Natural killer cell (primary cell): ENCODE data around the gene QSER1. TPM values are rescaled to one million over a fixed set of nuclear protein-coding genes. Genes with fewer than 3 reads are reported as not detected.
"Not testable (repeated sequence)": the region's sequence is repeated elsewhere in the genome, so short reads cannot be mapped to it uniquely, and the experiment has no call there.

ENCODE experiments used
- ATAC-seq, 3 donors: fragments of 150-1000 bp in 2 of 3; fragments of 200-7000 bp in 1 of 3; cut with Tn5 transposase; 1 replicate in 1 of 3; 2 replicates in 2 of 3; pipeline ENCODE4 v1.10.0; 2021; ENCODE audit warnings: mild to moderate bottlenecking in 2 of 3, moderate library complexity in 2 of 3
- DNase-seq, 2 donors: peaks; one replicate each; pipeline versions ENCODE4 v3.0.0 to v3.0.0-alpha.2; 2013 to 2021; ENCODE audit warnings: mixed read lengths in 1 of 2
- H3K27ac ChIP-seq: one replicate; pipeline ENCODE4 v1.5.1; 2013; ENCODE audit warnings: mild to moderate bottlenecking, low read length
- H3K27me3 ChIP-seq: one replicate; pipeline ENCODE4 v1.6.1; 2013; ENCODE audit warnings: low read length; ENCODE audit not compliant: control insufficient read depth, insufficient read depth
- H3K36me3 ChIP-seq: one replicate; pipeline ENCODE4 v1.6.1; 2013; ENCODE audit warnings: low read length; ENCODE audit not compliant: control insufficient read depth, insufficient read depth
- H3K4me1 ChIP-seq: one replicate; pipeline ENCODE4 v1.6.1; 2013; ENCODE audit warnings: low read length; ENCODE audit not compliant: control insufficient read depth, insufficient read depth
- H3K4me3 ChIP-seq: one replicate; pipeline ENCODE4 v1.5.1; 2013; ENCODE audit warnings: low read length
- H3K9me3 ChIP-seq: one replicate; pipeline ENCODE4 v1.6.1; 2013; ENCODE audit warnings: low read length; ENCODE audit not compliant: control insufficient read depth, insufficient read depth
- H3K27ac Mint-ChIP-seq, 2 donors: one replicate each; pipeline ENCODE4 v1.8.0; 2022; ENCODE audit warnings: mild to moderate bottlenecking in 2 of 2, mixed read lengths in 2 of 2, moderate library complexity in 1 of 2
- H3K27me3 Mint-ChIP-seq, 2 donors: one replicate each; pipeline ENCODE4 v1.8.0; 2022; ENCODE audit warnings: low read depth in 2 of 2, mixed read lengths in 2 of 2
- H3K36me3 Mint-ChIP-seq: one replicate; pipeline ENCODE4 v1.8.0; 2022; ENCODE audit warnings: mixed read lengths
- H3K4me1 Mint-ChIP-seq, 2 donors: one replicate each; pipeline ENCODE4 v1.8.0; 2022; ENCODE audit warnings: mixed read lengths in 2 of 2
- H3K4me3 Mint-ChIP-seq: one replicate; pipeline ENCODE4 v1.8.0; 2022; ENCODE audit warnings: mild to moderate bottlenecking, moderate library complexity, mixed read lengths
- H3K9me3 Mint-ChIP-seq, 2 donors: one replicate each; pipeline ENCODE4 v1.8.0; 2022; ENCODE audit warnings: mixed read lengths in 2 of 2
- CTCF ChIP-seq: fragments of 200-600 bp; IDR thresholded peaks from one replicate; pipeline ENCODE4 v1.8.0; 2022; ENCODE audit warnings: antibody characterized with exemption
- WGBS: methylation state at CpG from one replicate; pipeline ENCODE4 v1.1.7; 2013; ENCODE audit warnings: missing lambda C conversion rate; ENCODE audit not compliant: insufficient coverage; 5-methylcytosine and 5-hydroxymethylcytosine counted together
- intact Hi-C: fragments of 100-400 bp; cut with micrococcal nuclease; formaldehyde crosslinking; loops from one replicate; pipeline ENCODE4 v1.14.2; 2022
- total RNA-seq, 4 donors: library from RNA; stranded (reverse); fragments of 120-200 nt in 1 of 4; gene quantifications; one replicate each; pipeline versions ENCODE4 v1.2.3 to v1.2.4, GENCODE V29; 2013 to 2022

Gene QSER1
- total RNA-seq, 3 donors from 2014 or later (not counting 1 experiment from before 2014, with no cell fraction given), result 14.5 to 21.5 (median 17.8) TPM

GRCh38 chr11:33025339-33025722, 132.7 kb downstream of the QSER1 start:
- H3K27me3 ChIP-seq, result no peaks in the 10 kb centered on the region
- ATAC-seq (no peak), DNase-seq (no peak)
- no peaks in the 10 kb centered on the region for H3K36me3 ChIP-seq
- 82% methylated on average over 3 of the region's 3 CpGs for WGBS
- Mint-ChIP-seq H3K9me3 (no peaks in the 10 kb centered on the region), H3K27ac (no peak overlapping the region), H3K27me3 (peaks cover 4 to 5% of the 10 kb centered on the region in 2 donors), H3K36me3 (no peaks in the 10 kb centered on the region), H3K4me1 (no peaks in the 10 kb centered on the region), H3K4me3 (no peak overlapping the region)
- no peak for TF ChIP-seq CTCF
- no peak overlapping the region for H3K27ac ChIP-seq
- H3K9me3 ChIP-seq, result no peaks in the 10 kb centered on the region
- H3K4me1 ChIP-seq, result no peaks in the 10 kb centered on the region
- intact Hi-C loops, result no loop called here
- H3K4me3 ChIP-seq, result no peak overlapping the region

GRCh38 chr11:33027233-33027632, 134.6 kb downstream of the QSER1 start:
- no peaks in the 10 kb centered on the region for H3K27me3 ChIP-seq
- DNase-seq, result no peak
- H3K27ac ChIP-seq, result no peak overlapping the region
- Mint-ChIP-seq H3K27ac (no peak overlapping the region), H3K4me3 (no peak overlapping the region), H3K4me1 (no peaks in the 10 kb centered on the region), H3K27me3 (peaks cover 4 to 5% of the 10 kb centered on the region in 2 donors), H3K9me3 (no peaks in the 10 kb centered on the region), H3K36me3 (no peaks in the 10 kb centered on the region)
- no peak overlapping the region for H3K4me3 ChIP-seq
- intact Hi-C loops, result no loop called here
- no peak for ATAC-seq
- H3K36me3 ChIP-seq, result no peaks in the 10 kb centered on the region
- 100% methylated on average over 1 of the region's 2 CpGs for WGBS
- no peaks in the 10 kb centered on the region for H3K4me1 ChIP-seq
- no peak for TF ChIP-seq CTCF
- no peaks in the 10 kb centered on the region for H3K9me3 ChIP-seq

- TF ChIP-seq CTCF, result no peak
- 85% methylated on average over 2 of the region's 4 CpGs for WGBS
- ATAC-seq, result no peak
Measured at GRCh38 chr11:33027846-33028536, 135.4 kb downstream of the QSER1 start.

GRCh38 chr11:33028537-33028914, 135.9 kb downstream of the QSER1 start:
- DNase-seq, result no peak
- 100% methylated on average over 1 of the region's 2 CpGs for WGBS
- H3K36me3 Mint-ChIP-seq, result no peaks in the 10 kb centered on the region
- Histone ChIP-seq H3K27ac (no peak overlapping the region), H3K9me3 (no peaks in the 10 kb centered on the region), H3K4me3 (no peak overlapping the region), H3K36me3 (no peaks in the 10 kb centered on the region), H3K4me1 (no peaks in the 10 kb centered on the region), H3K27me3 (no peaks in the 10 kb centered on the region)
- intact Hi-C loops, result no loop called here
- H3K27ac Mint-ChIP-seq, result no peak overlapping the region
- no peak for ATAC-seq
- TF ChIP-seq CTCF, result no peak
- H3K4me1 Mint-ChIP-seq, result no peaks in the 10 kb centered on the region
- H3K27me3 Mint-ChIP-seq, result peaks cover 4 to 14% of the 10 kb centered on the region in 2 donors
- no peak overlapping the region for H3K4me3 Mint-ChIP-seq
- H3K9me3 Mint-ChIP-seq, result no peaks in the 10 kb centered on the region

More at GRCh38 chr11:33027846-33028536, 135.4 kb downstream of the QSER1 start:
- no peak overlapping the region for H3K4me3 ChIP-seq
- no peaks in the 10 kb centered on the region for H3K36me3 Mint-ChIP-seq
- H3K4me3 Mint-ChIP-seq, result no peak overlapping the region
- H3K4me1 ChIP-seq, result no peaks in the 10 kb centered on the region
- H3K27ac Mint-ChIP-seq, result no peak overlapping the region
- intact Hi-C loops, result no loop called here
- no peak for DNase-seq
- no peaks in the 10 kb centered on the region for H3K9me3 Mint-ChIP-seq
- H3K27me3 ChIP-seq, result no peaks in the 10 kb centered on the region
- peaks cover 4 to 12% of the 10 kb centered on the region in 2 donors for H3K27me3 Mint-ChIP-seq
- no peaks in the 10 kb centered on the region for H3K4me1 Mint-ChIP-seq
- no peak overlapping the region for H3K27ac ChIP-seq
- H3K9me3 ChIP-seq, result no peaks in the 10 kb centered on the region
- H3K36me3 ChIP-seq, result no peaks in the 10 kb centered on the region

- H3K27ac ChIP-seq, H3K27me3 ChIP-seq, H3K36me3 Mint-ChIP-seq, H3K4me3 ChIP-seq, H3K4me1 ChIP-seq, intact Hi-C loops, H3K4me3 Mint-ChIP-seq, ATAC-seq, H3K9me3 ChIP-seq, H3K36me3 ChIP-seq, H3K9me3 Mint-ChIP-seq, H3K27ac Mint-ChIP-seq, DNase-seq, H3K4me1 Mint-ChIP-seq: not testable (repeated sequence)
- 98% methylated on average over 6 of the region's 6 CpGs for WGBS
- H3K27me3 Mint-ChIP-seq, result peaks cover 4 to 14% of the 10 kb centered on the region in 2 donors
Measured at GRCh38 chr11:33029218-33029617, 136.6 kb downstream of the QSER1 start.
